Activated T-helper 2 cell treated with anti-CD3 and anti-CD28 coated beads, Interferon-gamma antibody, Interleukin-2, Interleukin-4, amounts not matched to agents 10 μg/mL and 5 μg/mL and 100 μg/mL, durations not matched to agents 14 hours and 24 hours and 36 hours (primary cell): ENCODE measurements around the gene ST6GAL1. TPM values are rescaled to one million over a fixed set of nuclear protein-coding genes. Genes with fewer than 3 reads are reported as not detected.

Experiments
- DNase-seq: peaks from one replicate; pipeline ENCODE4 v3.0.0; 2021; ENCODE audit warnings: low spot score
- H3K27ac Mint-ChIP-seq: one replicate; pipeline ENCODE4 v1.8.0; 2021; ENCODE audit warnings: mixed read lengths
- H3K27me3 Mint-ChIP-seq: one replicate; pipeline ENCODE4 v1.8.0; 2021; ENCODE audit warnings: low read depth, mixed read lengths
- H3K36me3 Mint-ChIP-seq: one replicate; pipeline ENCODE4 v1.8.0; 2021; ENCODE audit warnings: low read depth, mixed read lengths
- H3K4me1 Mint-ChIP-seq: one replicate; pipeline ENCODE4 v1.8.0; 2021; ENCODE audit warnings: low read depth, mixed read lengths
- H3K4me3 Mint-ChIP-seq: one replicate; pipeline ENCODE4 v1.8.0; 2021; ENCODE audit warnings: low read depth, mild to moderate bottlenecking, moderate library complexity, mixed read lengths
- H3K9me3 Mint-ChIP-seq: one replicate; pipeline ENCODE4 v1.8.0; 2021; ENCODE audit warnings: mixed read lengths
- intact Hi-C: fragments of 100-400 bp; cut with micrococcal nuclease; formaldehyde crosslinking; loops from one replicate; pipeline ENCODE4 v1.15.1; 2023
- total RNA-seq: library from RNA; stranded (reverse); gene quantifications from 2 replicates; pipeline ENCODE4 v1.2.3, GENCODE V29; 2022

Gene ST6GAL1
- total RNA-seq, 1 donor from 2014 or later = 78.1 TPM

DNA sequence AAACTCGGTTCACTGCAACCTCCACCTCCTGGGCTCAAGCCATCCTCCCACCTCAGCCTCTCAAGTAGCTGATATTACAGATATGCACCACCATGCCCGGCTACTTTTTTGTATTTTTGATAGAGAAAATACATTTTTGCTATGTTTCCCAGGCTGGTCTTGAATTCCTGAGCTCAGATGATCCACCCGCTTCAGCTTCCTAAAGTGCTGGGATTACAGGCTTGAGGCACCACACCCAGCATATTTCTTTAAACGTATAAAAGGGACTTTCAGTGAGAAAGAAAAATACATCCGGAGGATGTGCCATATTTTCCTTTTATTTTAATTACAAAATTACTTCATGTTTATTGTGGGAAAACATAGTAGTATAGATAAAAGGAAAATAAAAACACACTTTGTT lies 153.8 kb downstream of the ST6GAL1 start:
- Mint-ChIP-seq H3K4me3 (no peak overlapping the region), H3K36me3 (peaks cover 25% of the 10 kb centered on the region)

DNA sequence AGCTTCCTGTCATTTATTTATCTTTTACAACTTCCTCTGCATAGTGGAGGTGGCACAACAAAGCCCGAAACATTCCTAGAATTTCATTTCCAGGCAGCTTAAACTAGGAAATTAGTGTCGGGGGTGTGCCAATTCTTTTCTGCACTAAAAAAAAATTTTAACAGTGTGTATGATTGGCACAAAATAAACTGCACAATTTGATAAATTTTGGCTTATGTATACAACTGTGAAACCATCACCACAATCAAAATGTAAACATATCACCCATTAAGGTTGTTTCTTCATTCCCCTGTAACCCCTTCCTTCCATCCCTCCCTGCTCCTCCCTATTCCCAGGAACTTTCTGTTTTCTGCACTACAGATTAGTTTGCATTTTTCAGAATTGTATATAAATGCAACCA lies 154.3 kb downstream of the ST6GAL1 start:
- H3K27ac Mint-ChIP-seq = no peak overlapping the region
- H3K4me3 Mint-ChIP-seq = no peak overlapping the region
- H3K27me3 Mint-ChIP-seq = no peaks in the 10 kb centered on the region
- no peak for DNase-seq
- peaks cover 22% of the 10 kb centered on the region for H3K36me3 Mint-ChIP-seq
- intact Hi-C loops = no loop called here
- peaks cover 11% of the 10 kb centered on the region for H3K4me1 Mint-ChIP-seq
- peaks cover 25% of the 10 kb centered on the region for H3K9me3 Mint-ChIP-seq

More for the DNA sequence above, 153.8 kb downstream of the ST6GAL1 start:
- no peaks in the 10 kb centered on the region for H3K27me3 Mint-ChIP-seq
- H3K27ac Mint-ChIP-seq = no peak overlapping the region
- peaks cover 21% of the 10 kb centered on the region for H3K9me3 Mint-ChIP-seq
- no peak for DNase-seq
- intact Hi-C loops = no loop called here
- peaks cover 10% of the 10 kb centered on the region for H3K4me1 Mint-ChIP-seq

DNA sequence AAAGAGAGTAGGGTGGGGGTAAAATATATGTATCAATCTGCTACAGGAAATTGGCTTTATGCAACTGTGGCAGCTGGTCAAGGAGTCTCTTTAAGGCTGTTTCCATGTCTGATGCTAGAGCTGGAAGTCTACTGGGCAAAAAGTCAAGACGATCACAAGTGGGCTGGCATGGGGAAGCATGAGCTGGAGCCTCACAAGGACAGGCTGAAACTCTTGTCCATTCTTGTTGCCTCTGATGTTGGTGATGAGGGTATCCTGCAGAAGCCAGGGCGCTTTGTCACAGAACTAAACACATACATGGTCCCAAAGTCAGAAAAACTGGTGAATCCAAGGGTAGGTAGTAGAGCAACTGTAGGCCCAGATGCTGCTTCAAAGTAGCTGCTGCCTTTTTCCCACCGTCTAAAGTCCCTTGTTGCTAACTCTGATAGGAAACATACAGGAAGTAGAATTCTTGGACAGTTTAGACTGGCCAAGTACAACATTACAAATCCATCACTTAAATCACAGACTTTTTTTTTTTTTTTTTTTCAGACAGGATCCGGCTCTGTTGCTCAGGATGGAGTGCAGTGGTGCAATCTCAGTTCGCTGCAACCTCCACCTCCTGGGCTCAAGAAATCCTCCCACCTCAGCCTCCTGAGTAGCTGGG lies 154.8 kb downstream of the ST6GAL1 start:
- Mint-ChIP-seq H3K4me3 (no peak overlapping the region), H3K27me3 (no peaks in the 10 kb centered on the region), H3K27ac (no peak overlapping the region), H3K36me3 (peaks cover 23% of the 10 kb centered on the region), H3K4me1 (peaks cover 11% of the 10 kb centered on the region), H3K9me3 (peaks cover 25% of the 10 kb centered on the region)
- DNase-seq = no peak
- intact Hi-C loops = no loop called here

DNA sequence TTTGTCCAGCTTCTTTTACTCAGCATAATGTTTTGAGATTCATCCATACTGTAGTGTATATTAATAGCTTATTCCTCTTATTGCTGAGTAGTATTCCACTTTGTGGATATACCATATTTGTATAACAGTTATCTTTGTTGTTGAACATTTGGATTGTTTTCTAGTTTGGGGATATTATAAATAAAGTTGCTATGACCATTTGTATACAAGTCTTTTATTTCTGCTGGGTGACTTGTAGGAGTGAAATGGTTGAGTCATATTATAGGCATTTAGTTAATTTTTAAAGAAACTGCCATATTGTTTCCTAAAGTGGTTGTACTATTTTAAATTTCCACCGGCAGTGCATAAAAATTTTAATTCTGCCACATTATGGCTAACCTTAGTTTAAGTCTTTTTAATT lies 155.6 kb downstream of the ST6GAL1 start:
- H3K4me3 Mint-ChIP-seq = no peak overlapping the region
- peaks cover 11% of the 10 kb centered on the region for H3K4me1 Mint-ChIP-seq
- peaks cover 33% of the 10 kb centered on the region for H3K9me3 Mint-ChIP-seq
- H3K27me3 Mint-ChIP-seq = no peaks in the 10 kb centered on the region
- no peak overlapping the region for H3K27ac Mint-ChIP-seq
- peaks cover 26% of the 10 kb centered on the region for H3K36me3 Mint-ChIP-seq
- intact Hi-C loops = no loop called here
- no peak for DNase-seq

DNA sequence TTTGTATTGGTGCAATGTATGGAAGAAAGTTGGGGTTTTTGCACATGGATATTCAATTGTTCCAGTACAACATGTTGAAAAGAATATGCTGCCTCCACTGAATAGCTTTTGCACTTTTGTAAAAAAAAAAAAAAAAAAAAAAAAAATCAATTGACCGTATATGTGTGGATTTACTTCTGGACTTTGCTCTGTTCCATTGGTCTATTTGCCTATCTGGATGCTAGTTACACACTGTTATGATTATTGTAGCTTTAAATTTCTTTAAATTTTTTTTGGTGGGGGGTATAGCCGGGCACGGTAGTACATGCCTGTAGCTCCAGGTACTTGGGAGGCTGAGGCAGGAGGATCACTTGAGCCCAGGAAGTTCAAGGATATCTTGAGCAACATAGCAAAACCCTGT lies 156.5 kb downstream of the ST6GAL1 start:
- Mint-ChIP-seq H3K36me3 (peaks cover 26% of the 10 kb centered on the region), H3K27ac (no peak overlapping the region), H3K4me1 (peaks cover 11% of the 10 kb centered on the region), H3K27me3 (no peaks in the 10 kb centered on the region), H3K9me3 (peaks cover 39% of the 10 kb centered on the region), H3K4me3 (no peak overlapping the region)
- no peak for DNase-seq
- intact Hi-C loops = no loop called here

DNA sequence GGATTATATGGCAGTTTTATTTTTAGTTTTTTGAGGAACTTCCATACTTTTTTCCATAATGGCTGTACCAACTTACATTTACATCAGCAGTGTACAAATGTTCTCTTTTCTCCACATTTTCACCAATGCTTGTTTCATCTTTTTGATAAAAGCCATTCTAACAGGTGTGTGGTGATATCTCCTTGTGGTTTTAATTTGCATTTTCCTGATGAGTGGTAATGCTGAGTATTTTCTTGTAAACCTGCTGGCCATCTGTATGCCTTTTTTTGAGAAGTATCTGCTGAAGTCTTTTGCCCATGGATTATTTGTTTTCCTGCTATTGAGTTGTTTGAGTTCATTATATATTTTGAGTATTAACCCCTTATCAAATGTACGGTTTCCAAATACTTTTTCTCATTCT lies 158.4 kb downstream of the ST6GAL1 start:
- intact Hi-C loops = no loop called here
- Mint-ChIP-seq H3K27ac (no peak overlapping the region), H3K9me3 (peaks cover 46% of the 10 kb centered on the region), H3K36me3 (peaks cover 30% of the 10 kb centered on the region), H3K4me1 (peaks cover 11% of the 10 kb centered on the region), H3K4me3 (no peak overlapping the region), H3K27me3 (no peaks in the 10 kb centered on the region)
- no peak for DNase-seq

DNA sequence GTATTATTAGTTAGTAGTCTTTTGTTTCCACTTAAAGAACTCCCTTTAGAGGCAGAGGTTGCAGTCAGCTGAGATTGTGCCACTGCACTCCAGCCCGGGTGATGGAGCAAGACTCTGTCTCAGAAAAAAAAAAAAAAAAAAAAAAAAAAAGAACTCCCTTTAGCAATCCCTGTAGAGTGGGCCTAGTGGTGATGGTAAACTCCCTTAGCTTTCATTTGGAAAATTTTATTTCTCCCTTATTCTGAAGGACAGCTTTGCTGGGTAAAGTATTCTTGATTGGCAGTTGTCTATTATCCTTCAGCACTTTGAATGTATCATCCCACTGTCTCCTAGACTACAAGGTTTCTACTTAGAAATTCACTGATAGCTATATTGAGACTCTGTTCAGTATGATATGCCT lies 163.0 kb downstream of the ST6GAL1 start:
- Mint-ChIP-seq H3K27me3 (no peaks in the 10 kb centered on the region), H3K4me1 (peaks cover 20% of the 10 kb centered on the region), H3K27ac (no peak overlapping the region), H3K36me3 (peaks cover 41% of the 10 kb centered on the region), H3K9me3 (peaks cover 64% of the 10 kb centered on the region), H3K4me3 (no peak overlapping the region)
- intact Hi-C loops = no loop called here
- no peak for DNase-seq

DNA sequence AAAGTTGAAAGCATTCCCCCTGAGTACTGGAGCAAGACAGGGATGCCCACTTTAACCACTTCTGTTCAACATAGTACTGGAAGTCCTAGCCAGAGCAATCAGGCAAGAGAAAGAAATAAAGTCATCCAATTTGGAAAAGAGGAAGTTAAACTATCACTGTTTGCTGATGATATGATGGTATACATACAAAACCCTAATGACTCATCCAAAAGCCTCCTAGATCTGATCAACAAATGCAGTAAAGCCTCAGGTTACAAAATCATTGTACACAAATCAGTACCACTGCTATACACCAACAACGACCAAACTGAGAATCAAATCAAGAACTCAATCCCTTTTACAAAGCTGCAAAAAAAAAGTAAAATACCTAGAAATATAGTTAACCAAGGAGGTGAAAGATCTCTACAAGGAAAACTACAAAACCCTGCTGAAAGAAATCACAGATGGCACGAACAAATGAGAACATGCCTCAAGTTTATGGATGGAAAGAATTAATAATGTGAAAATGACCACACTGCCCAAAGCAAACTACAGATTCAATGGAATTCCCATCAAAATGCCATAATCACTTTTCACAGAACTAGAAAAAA lies 168.7 kb downstream of the ST6GAL1 start:
- Mint-ChIP-seq H3K4me3 (no peak overlapping the region), H3K9me3 (peaks cover 27% of the 10 kb centered on the region), H3K4me1 (peaks cover 45% of the 10 kb centered on the region), H3K36me3 (peaks cover 25% of the 10 kb centered on the region), H3K27me3 (no peaks in the 10 kb centered on the region), H3K27ac (no peak overlapping the region)
- intact Hi-C loops = no loop called here
- DNase-seq = no peak

DNA sequence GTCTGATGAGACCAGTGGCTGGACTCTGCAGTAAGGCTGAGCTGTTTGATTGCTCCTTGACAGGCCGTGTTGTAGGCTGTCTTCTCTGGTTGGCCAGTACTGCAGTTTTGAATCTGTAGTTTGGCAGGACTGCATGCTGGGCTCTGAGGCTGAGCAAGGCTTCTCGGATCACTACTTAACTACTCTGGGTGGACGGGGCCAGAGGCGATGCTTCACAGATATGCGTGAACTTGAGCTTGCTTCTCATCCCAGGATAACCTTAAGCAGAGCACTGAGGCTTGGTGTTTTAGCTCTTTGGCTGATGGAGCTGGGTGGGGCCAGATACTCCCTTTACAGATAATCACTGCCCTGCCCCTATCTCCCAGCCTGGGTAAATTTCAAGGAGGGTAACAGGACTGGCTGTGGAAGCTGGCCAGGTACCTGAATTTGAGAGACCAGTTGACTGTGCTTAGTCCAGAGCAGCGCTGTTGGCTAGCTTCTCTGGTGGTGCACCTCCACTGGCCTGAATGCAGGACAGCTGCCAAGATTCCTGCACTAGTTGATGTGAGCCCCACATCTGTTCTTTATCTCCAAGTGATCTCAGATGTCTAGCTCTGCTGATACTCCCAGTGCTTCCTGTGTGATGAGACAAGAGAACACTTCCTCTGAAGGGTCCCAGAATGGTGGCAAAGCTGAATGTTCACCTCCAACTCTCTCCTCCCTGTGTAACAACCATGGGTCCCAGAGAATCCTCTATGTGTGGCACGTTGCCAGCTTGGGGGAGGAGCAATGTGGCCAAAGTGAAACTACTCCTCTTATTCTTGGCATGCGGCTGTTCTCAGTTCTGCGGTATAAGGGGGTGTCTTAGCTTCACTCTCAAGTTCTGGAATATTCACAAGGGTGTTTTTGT lies 171.1 kb downstream of the ST6GAL1 start:
- H3K9me3 Mint-ChIP-seq = peaks cover 12% of the 10 kb centered on the region
- no peaks in the 10 kb centered on the region for H3K27me3 Mint-ChIP-seq
- peak overlapping the region; percentile 20 for H3K27ac Mint-ChIP-seq
- peak overlapping the region; percentile 23 for H3K4me3 Mint-ChIP-seq
- DNase-seq = peak; percentile 51
- peaks cover 45% of the 10 kb centered on the region for H3K4me1 Mint-ChIP-seq
- peaks cover 13% of the 10 kb centered on the region for H3K36me3 Mint-ChIP-seq
- intact Hi-C loops = loop anchor here (5.0 kb wide), 1 partner anchor 59 kb away; no protein-coding TSS in a partner anchor

DNA sequence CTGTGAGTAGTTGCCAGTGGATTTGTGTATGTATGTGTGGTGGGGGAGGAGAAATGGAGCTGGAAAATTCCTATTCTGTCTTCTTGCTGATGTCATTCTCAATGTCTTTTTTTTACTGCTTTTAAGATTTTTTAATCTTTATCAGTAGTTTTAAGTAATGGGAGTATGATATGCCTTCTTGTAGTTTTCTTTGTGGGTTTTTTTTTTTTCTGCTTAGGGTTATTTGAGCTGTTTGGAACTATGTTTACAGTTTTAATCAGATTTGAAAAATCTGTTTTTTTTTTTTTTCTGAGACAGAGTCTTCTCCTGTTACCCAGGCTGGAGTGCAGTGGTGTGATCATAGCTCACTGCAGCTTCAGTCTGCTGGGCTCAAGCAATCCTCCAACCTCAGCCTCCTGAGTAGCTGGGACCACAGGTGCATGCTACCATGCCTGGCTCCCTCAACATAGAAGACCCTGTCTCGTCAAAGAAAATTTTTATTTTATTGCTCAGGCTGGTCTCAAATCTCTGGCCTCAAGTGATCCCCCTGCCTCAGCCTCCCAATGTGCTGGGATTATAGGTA lies 171.8 kb downstream of the ST6GAL1 start:
- Mint-ChIP-seq H3K36me3 (peaks cover 8% of the 10 kb centered on the region), H3K4me1 (peaks cover 40% of the 10 kb centered on the region), H3K4me3 (peak overlapping the region; percentile 23), H3K27me3 (no peaks in the 10 kb centered on the region), H3K9me3 (peaks cover 10% of the 10 kb centered on the region), H3K27ac (peak overlapping the region; percentile 20)
- intact Hi-C loops = loop anchor here (5.0 kb wide), 1 partner anchor 60 kb away; no protein-coding TSS in a partner anchor
- no peak for DNase-seq

DNA sequence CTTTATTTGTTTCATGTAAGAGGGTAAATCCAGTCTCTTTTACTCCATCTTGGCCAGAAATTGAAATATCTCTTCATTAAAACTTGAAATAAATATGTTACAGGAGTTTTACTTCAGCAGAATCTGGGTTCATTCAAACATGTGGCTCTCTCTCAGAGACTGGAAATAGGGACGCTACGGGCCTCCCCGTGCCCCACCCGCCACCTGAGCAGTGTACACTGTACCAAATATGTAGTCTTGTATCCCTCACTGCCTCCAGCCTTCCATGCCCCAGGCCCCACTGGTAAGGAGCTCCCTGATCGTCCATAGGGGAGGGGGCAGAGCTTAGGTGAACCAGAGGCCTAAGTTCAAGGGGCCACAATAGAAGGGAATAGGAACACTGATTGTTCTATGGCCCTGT lies 172.9 kb downstream of the ST6GAL1 start:
- Mint-ChIP-seq H3K4me1 (peaks cover 31% of the 10 kb centered on the region), H3K27me3 (no peaks in the 10 kb centered on the region), H3K36me3 (peaks cover 2% of the 10 kb centered on the region), H3K9me3 (no peaks in the 10 kb centered on the region), H3K27ac (no peak overlapping the region), H3K4me3 (no peak overlapping the region)
- intact Hi-C loops = loop anchor here (5.0 kb wide), 1 partner anchor 61 kb away; no protein-coding TSS in a partner anchor
- no peak for DNase-seq

DNA sequence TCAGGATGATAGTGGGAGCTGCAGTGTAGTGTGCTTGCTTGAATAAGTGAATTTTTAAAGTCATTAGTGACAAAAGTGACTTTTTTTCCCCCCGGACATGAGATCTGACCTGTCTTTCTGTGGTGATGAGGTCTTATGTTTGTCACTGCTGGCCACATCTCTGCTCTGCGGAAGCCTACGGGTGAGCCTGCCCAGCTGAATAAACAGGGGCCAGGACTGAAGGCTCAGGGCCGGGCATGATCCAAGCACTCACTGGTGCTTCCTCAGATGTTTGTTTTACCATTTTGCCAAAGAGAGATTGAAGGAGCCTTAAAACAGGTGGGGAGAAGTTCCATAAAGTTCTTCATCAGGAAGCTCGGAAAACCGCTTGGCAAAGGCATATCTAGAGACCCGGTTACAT lies 174.0 kb downstream of the ST6GAL1 start:
- no peaks in the 10 kb centered on the region for H3K27me3 Mint-ChIP-seq
- intact Hi-C loops = loop anchor here (5.0 kb wide), 1 partner anchor 62 kb away; no protein-coding TSS in a partner anchor
- H3K36me3 Mint-ChIP-seq = peaks cover 2% of the 10 kb centered on the region
- no peaks in the 10 kb centered on the region for H3K9me3 Mint-ChIP-seq
- no peak overlapping the region for H3K27ac Mint-ChIP-seq
- no peak for DNase-seq
- H3K4me3 Mint-ChIP-seq = no peak overlapping the region
- peaks cover 20% of the 10 kb centered on the region for H3K4me1 Mint-ChIP-seq
